D721Med (cell line): ENCODE data around the gene TDRD5.

Experiments used
- DNase-seq: peaks from one replicate; pipeline ENCODE4 v3.0.0; 2011; ENCODE audit warnings: low spot score; ENCODE audit not compliant: insufficient read length
- FAIRE-seq: peaks from 2 replicates; lab custom pipeline; 2011; peaks lifted over from hg19 to GRCh38; lab: Jason Lieb, UNC
- CTCF ChIP-seq: IDR thresholded peaks from 2 replicates; pipeline ENCODE4 v1.5.1; 2012; ENCODE audit warnings: mild to moderate bottlenecking, control low read depth; ENCODE audit not compliant: insufficient read depth; ENCODE audit errors: missing control alignments

The TDRD5 gene

GRCh38 chr1:179714159-179714558 lies 122.5 kb downstream of the TDRD5 start:
- FAIRE-seq: no peak

DNA sequence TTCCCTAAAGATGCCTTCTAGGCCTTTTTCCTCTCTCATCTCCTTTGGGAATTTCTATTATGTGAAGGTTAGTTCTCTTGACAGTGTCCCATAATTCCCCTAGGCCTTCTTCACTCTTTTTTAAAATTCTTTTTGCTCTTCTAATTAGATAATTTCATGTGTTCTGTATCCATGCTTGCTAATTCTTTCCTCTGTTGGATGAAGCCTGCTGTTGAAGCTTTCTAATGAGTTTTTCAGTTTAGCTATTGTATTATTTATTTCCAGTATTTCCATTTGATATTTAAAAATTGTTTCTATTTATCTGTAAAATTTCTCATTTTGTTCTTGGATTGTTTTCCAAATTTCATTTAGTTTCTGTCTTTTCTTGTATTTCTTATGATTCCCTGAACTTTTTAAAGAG lies 123.0 kb downstream of the TDRD5 start:
- peak; percentile 71 for FAIRE-seq
- no peak for TF ChIP-seq CTCF

More at GRCh38 chr1:179714159-179714558, 122.5 kb downstream of the TDRD5 start:
- DNase-seq: no peak
- TF ChIP-seq CTCF: no peak

GRCh38 chr1:179719272-179719671 lies 127.6 kb downstream of the TDRD5 start:
- FAIRE-seq (no peak), DNase-seq (no peak)
- no peak for TF ChIP-seq CTCF

More for the DNA sequence above, 123.0 kb downstream of the TDRD5 start:
- DNase-seq: no peak

- TF ChIP-seq CTCF: no peak
- no peak for DNase-seq
- no peak for FAIRE-seq
These were observed 136.6 kb downstream of the TDRD5 start for GRCh38 chr1:179728271-179728670.

DNA sequence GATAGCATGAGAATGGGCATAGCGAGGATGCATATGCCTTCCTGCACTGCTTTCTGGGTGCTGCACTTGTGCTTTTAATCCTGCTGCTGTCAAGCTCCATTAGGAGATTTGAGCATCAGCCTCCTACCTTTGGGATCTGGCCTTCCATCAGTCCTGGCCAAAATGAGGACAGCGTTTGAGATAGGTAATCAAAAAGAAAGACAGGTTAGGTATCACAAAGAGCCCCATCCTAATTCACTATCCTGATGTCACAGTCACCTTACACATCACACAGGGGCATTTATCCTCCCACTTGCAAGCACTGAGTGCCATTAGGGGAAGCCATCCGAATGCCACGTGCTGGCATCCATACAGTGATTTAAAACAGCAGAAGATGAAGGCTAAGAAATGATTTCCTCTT lies 138.2 kb downstream of the TDRD5 start:
- FAIRE-seq (peak; percentile 38), DNase-seq (no peak)
- no peak for TF ChIP-seq CTCF

- no peak for TF ChIP-seq CTCF
- FAIRE-seq: peak; percentile 55
- DNase-seq: no peak
These were observed 140.0 kb downstream of the TDRD5 start for GRCh38 chr1:179731643-179732042.
